HG03354 (cell line): Measurements from ENCODE around the gene PPM1H.

ENCODE experiments used
- ATAC-seq: cut with Tn5 transposase; IDR thresholded peaks from one replicate; pipeline ENCODE4 v1.9.1; 2021; ENCODE audit warnings: mild to moderate bottlenecking; ENCODE audit not compliant: unreplicated experiment, poor library complexity, severe bottlenecking

Gene PPM1H

GRCh38 chr12:62646566-62646965, 288.4 kb downstream of the PPM1H start:
- ATAC-seq = no peak

- no peak for ATAC-seq
Measured at GRCh38 chr12:62643486-62643885, 291.5 kb downstream of the PPM1H start.

- no peak for ATAC-seq
Measured at GRCh38 chr12:62642486-62642885, 292.5 kb downstream of the PPM1H start.

GRCh38 chr12:62640910-62641448, 294.0 kb downstream of the PPM1H start:
- ATAC-seq = peak; percentile 93

- ATAC-seq = no peak
Measured at GRCh38 chr12:62637679-62638078, 297.3 kb downstream of the PPM1H start.

- no peak for ATAC-seq
Measured at GRCh38 chr12:62635649-62636048, 299.3 kb downstream of the PPM1H start.

- ATAC-seq = peak; percentile 34
Measured at GRCh38 chr12:62632411-62632918, 302.5 kb downstream of the PPM1H start.

GRCh38 chr12:62631471-62632410, 303.2 kb downstream of the PPM1H start:
- ATAC-seq = peak; percentile 66

GRCh38 chr12:62629971-62630739, 304.8 kb downstream of the PPM1H start:
- ATAC-seq = no peak

- ATAC-seq = no peak
Measured at GRCh38 chr12:62629413-62629812, 305.5 kb downstream of the PPM1H start.

GRCh38 chr12:62627181-62627580, 307.8 kb downstream of the PPM1H start:
- no peak for ATAC-seq

- no peak for ATAC-seq
Measured at GRCh38 chr12:62625228-62625627, 309.7 kb downstream of the PPM1H start.

- no peak for ATAC-seq
Measured at GRCh38 chr12:62622177-62622576, 312.8 kb downstream of the PPM1H start.

GRCh38 chr12:62621101-62621638, 313.8 kb downstream of the PPM1H start:
- no peak for ATAC-seq

- no peak for ATAC-seq
Measured at GRCh38 chr12:62618930-62619329, 316.0 kb downstream of the PPM1H start.

- no peak for ATAC-seq
Measured at GRCh38 chr12:62618319-62618718, 316.6 kb downstream of the PPM1H start.

- ATAC-seq = no peak
Measured at GRCh38 chr12:62613081-62613480, 321.9 kb downstream of the PPM1H start.

GRCh38 chr12:62606654-62607053, 328.3 kb downstream of the PPM1H start:
- no peak for ATAC-seq

- ATAC-seq = no peak
Measured at GRCh38 chr12:62605981-62606380, 329.0 kb downstream of the PPM1H start.

- no peak for ATAC-seq
Measured at GRCh38 chr12:62604871-62605270, 330.1 kb downstream of the PPM1H start.
